Ovary (tissue), 3 donors: ENCODE data around the gene GNAS-AS1.

Experiments
- CTCF ChIP-seq, 3 donors: fragments of 450-650 bp in 2 of 3; fragments of 200-600 bp in 1 of 3; IDR thresholded peaks; one replicate each; pipeline versions ENCODE4 v1.5.1 to v1.8.0; 2016 to 2022; ENCODE audit warnings: antibody characterized with exemption in 3 of 3, mild to moderate bottlenecking in 1 of 3
- EP300 ChIP-seq: sonication (generic); formaldehyde crosslinking; IDR thresholded peaks from one replicate; pipeline ENCODE4 v1.6.1; 2017; ENCODE audit warnings: antibody characterized with exemption
- POLR2A ChIP-seq: fragments of 450-650 bp; IDR thresholded peaks from one replicate; pipeline ENCODE4 v1.6.1; 2017; ENCODE audit warnings: antibody characterized with exemption, mild to moderate bottlenecking, moderate library complexity
- donor health status: DM: no; HTN: no; CAD: no.

GRCh38 chr20:58793512-58794420 is 56.9 kb downstream of the GNAS-AS1 start:
- no peak for TF ChIP-seq CTCF (IDR thresholded peaks at IDR 0.05)
- no peak for TF ChIP-seq EP300
- no peak for TF ChIP-seq POLR2A
